ENCODE results near the gene OIP5. TPM values are rescaled to one million over a fixed set of nuclear protein-coding genes. Genes with fewer than 3 reads are reported as not detected.

Gene OIP5
- total RNA-seq, 4 donors from 2014 or later, result 0.76 to 1.9 (median 1.5) TPM

GRCh38 chr15:41347236-41347635 lies 14.8 kb upstream of the OIP5 start:
- intact Hi-C loops (cut with DNase I; ENCODE audit: low total_unique reads), result no loop called here
- TF ChIP-seq, protein P1, sequence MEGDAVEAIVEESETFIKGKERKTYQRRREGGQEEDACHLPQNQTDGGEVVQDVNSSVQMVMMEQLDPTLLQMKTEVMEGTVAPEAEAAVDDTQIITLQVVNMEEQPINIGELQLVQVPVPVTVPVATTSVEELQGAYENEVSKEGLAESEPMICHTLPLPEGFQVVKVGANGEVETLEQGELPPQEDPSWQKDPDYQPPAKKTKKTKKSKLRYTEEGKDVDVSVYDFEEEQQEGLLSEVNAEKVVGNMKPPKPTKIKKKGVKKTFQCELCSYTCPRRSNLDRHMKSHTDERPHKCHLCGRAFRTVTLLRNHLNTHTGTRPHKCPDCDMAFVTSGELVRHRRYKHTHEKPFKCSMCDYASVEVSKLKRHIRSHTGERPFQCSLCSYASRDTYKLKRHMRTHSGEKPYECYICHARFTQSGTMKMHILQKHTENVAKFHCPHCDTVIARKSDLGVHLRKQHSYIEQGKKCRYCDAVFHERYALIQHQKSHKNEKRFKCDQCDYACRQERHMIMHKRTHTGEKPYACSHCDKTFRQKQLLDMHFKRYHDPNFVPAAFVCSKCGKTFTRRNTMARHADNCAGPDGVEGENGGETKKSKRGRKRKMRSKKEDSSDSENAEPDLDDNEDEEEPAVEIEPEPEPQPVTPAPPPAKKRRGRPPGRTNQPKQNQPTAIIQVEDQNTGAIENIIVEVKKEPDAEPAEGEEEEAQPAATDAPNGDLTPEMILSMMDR (IDR thresholded peaks at IDR 0.05), result no peak
- no peak for TF ChIP-seq POLR2A (IDR thresholded peaks at IDR 0.05)
- H3K4me3 ChIP-seq (ENCODE audit: low read depth, poor library complexity, severe bottlenecking), result no peak overlapping the region
- DNase-seq (ENCODE audit: low spot score in 2 of 2), result no peak
- 84 to 95% methylated on average over 5 of the region's 5 CpGs for WGBS, 2 donors

DNA sequence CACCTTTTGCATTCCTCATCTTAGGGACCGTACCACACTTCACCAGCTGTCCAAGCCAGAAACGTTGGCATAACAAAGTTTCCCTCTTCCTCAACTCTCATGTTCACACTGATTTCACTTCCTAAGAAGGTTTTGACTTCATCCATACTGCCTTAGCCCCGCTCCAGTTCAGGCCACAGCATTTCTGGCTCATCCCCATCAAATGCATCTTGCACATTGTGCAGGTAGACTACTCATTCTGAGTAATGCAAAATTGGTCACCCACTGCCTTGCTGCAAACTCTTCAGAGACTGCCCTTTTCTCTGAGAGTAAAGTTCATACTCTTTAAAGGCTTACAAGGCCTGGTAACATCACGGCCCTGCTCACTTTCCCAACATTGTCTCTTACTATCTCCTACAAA lies 9.1 kb upstream of the OIP5 start:
- TF ChIP-seq, protein P1 (IDR thresholded peaks at IDR 0.05), result no peak
- TF ChIP-seq POLR2A (IDR thresholded peaks at IDR 0.05), result no peak
- 67 to 96% methylated on average over 4 of the region's 4 CpGs for WGBS, 2 donors
- intact Hi-C loops (cut with DNase I; ENCODE audit: low total_unique reads), result no loop called here
- no peak overlapping the region for H3K4me3 ChIP-seq (ENCODE audit: low read depth, poor library complexity, severe bottlenecking)
- DNase-seq (ENCODE audit: low spot score in 2 of 2), result no peak

GRCh38 chr15:41340189-41340695 lies 7.9 kb upstream of the OIP5 start:
- intact Hi-C loops (cut with DNase I; ENCODE audit: low total_unique reads), result no loop called here
- 84 to 91% methylated on average over 5 of the region's 5 CpGs for WGBS, 2 donors

DNA sequence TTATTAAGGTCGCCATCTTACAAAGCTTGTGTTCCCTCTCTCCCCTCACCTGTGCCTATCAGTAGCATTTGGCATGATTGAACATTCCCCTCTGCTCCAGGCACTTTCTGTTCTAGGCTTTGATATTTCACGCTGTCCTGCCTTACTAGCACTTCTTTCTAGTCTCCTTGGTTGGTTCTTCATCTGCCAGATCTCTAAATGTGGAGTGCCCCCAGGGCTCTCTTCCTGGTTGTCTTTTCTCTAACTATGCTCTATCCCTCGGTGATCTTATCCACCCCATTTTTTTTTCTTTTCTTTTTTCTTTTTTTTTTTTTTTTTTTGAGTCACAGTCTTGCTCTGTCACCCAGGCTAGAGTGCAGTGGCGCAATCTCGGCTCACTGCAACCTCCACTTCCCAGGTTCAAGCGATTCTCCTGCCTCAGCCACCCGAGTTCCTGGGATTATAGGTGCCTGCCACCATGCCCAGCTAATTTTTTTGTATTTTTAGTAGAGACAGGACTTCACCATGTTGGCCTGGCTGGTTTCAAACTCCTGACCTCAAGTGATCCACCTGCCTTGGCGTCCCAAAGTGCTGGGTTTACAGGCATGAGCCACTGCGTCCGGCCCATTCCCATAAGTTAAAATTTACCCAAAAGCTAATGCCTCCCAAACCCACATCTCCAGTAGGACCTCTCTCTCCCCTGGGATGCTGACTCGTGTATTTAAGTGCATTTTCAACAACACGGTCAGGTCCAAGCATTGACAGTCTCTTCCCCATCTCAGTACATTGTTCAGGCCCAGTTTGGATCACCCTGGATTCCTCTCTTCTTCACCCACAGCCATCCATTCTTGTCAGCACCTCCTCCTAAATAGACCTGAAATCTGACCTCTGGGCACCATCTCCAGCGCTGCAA lies 5.5 kb upstream of the OIP5 start:
- 72 to 73% methylated on average over 13 of the region's 13 CpGs for WGBS, 2 donors
- no peak for DNase-seq (ENCODE audit: low spot score in 2 of 2)
- intact Hi-C loops (cut with DNase I; ENCODE audit: low total_unique reads), result no loop called here

More at GRCh38 chr15:41340189-41340695, 7.9 kb upstream of the OIP5 start:
- no peak overlapping the region for H3K4me3 ChIP-seq (ENCODE audit: low read depth, poor library complexity, severe bottlenecking)
- DNase-seq (ENCODE audit: low spot score in 2 of 2), result no peak
- TF ChIP-seq, protein P1 (IDR thresholded peaks at IDR 0.05), result no peak
- no peak for TF ChIP-seq POLR2A (IDR thresholded peaks at IDR 0.05)

DNA sequence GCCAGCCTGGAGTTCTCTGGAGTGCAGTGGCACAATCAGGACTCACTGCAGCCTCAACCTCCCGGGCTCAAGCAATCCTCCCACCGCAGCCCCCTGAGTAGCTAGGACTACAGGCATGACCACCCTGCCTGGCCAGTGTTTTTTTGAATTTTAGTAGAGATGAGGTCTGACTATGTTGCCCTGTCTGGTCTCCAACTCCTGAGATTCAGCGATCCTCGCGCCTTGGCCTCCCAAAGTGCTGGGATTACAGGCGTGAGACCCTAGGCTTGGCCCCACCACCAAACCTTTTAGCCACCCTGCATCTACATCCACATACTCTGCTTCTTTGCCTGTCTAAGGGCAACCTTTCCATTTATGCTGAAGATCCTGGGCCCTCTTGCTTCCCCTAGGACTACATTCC lies 4.7 kb upstream of the OIP5 start:
- 98 to 100% methylated on average over 6 of the region's 6 CpGs for WGBS, 2 donors
- DNase-seq (ENCODE audit: low spot score in 2 of 2), result no peak
- intact Hi-C loops (cut with DNase I; ENCODE audit: low total_unique reads), result no loop called here
- H3K4me3 ChIP-seq (ENCODE audit: low read depth, poor library complexity, severe bottlenecking), result no peak overlapping the region
- TF ChIP-seq POLR2A (IDR thresholded peaks at IDR 0.05), result no peak
- TF ChIP-seq, protein P1 (IDR thresholded peaks at IDR 0.05), result no peak

More for the DNA sequence above, 5.5 kb upstream of the OIP5 start:
- no peak overlapping the region for H3K4me3 ChIP-seq (ENCODE audit: low read depth, poor library complexity, severe bottlenecking)
- TF ChIP-seq POLR2A (IDR thresholded peaks at IDR 0.05), result no peak
- TF ChIP-seq, protein P1 (IDR thresholded peaks at IDR 0.05), result no peak
